ENCODE data around the gene TCHHL1. TPM values are rescaled to one million over a fixed set of nuclear protein-coding genes. Genes with fewer than 3 reads are reported as not detected.

The TCHHL1 gene
- total and polyA plus RNA-seq, 8 donors = 0.18 TPM; not detected in 7

- intact Hi-C loops (cut with DNase I; ENCODE audit: low total_unique reads) = no loop called here
- peak; percentile 93 to 96 for DNase-seq
- Histone ChIP-seq H3K4me3 (peak within 1 kb of the TSS; percentile 56 to 74 (median 61)), H3K27me3 (no peaks in the 10 kb centered on the region), H3K9me3 (no peaks in the 10 kb centered on the region), H3K27ac (peak within 1 kb of the TSS; percentile 93 to 99 (median 95)), H3K36me3 (peaks cover 22 to 27% (median 23%) of the 10 kb centered on the region in 4 donors), H3K4me1 (peaks cover 26 to 69% (median 46%) of the 10 kb centered on the region in 4 donors)
- TF ChIP-seq POLR2A (IDR thresholded peaks at IDR 0.05) (peak in 2 of 4 donors; percentile 79 to 82), CTCF (IDR thresholded peaks at IDR 0.05) (no peak), POLR2AphosphoS5 (IDR thresholded peaks at IDR 0.05) (peak; percentile 68 to 98 (median 95)), EP300 (IDR thresholded peaks at IDR 0.05) (no peak)
- WGBS, 5 donors = 0 to 1% (median 1%) methylated on average over 52 to 53 of the region's 53 CpGs
Observed at GRCh38 chr1:152036267-152037216, 52.3 kb downstream of the TCHHL1 start, which contains the start of gene S100A11. Gene S100A11, minus strand, starts transcription at chr1:152037004. Its CDS starts 89 bp downstream, at chr1:152036915.

- peak in 1 of 2 donors; percentile 77 for DNase-seq
- no peak for TF ChIP-seq CTCF (IDR thresholded peaks at IDR 0.05)
- no peak for TF ChIP-seq EP300 (IDR thresholded peaks at IDR 0.05)
- no peak for TF ChIP-seq POLR2AphosphoS5 (IDR thresholded peaks at IDR 0.05)
- TF ChIP-seq POLR2A (IDR thresholded peaks at IDR 0.05) = no peak
- 3 to 13% (median 7%) methylated on average over 17 of the region's 17 CpGs for WGBS, 5 donors
- Histone ChIP-seq H3K27me3 (no peaks in the 10 kb centered on the region), H3K36me3 (peaks cover 24 to 36% (median 32%) of the 10 kb centered on the region in 4 donors), H3K27ac (peak overlapping the region; percentile 93 to 99 (median 95)), H3K9me3 (no peaks in the 10 kb centered on the region), H3K4me1 (peaks cover 26 to 69% (median 46%) of the 10 kb centered on the region in 4 donors), H3K4me3 (peak overlapping the region; percentile 56 to 74 (median 61))
- intact Hi-C loops (cut with DNase I; ENCODE audit: low total_unique reads) = no loop called here
Observed at GRCh38 chr1:152035539-152036266, 53.2 kb downstream of the TCHHL1 start.

- H3K4me1 ChIP-seq = peaks cover 26 to 65% (median 46%) of the 10 kb centered on the region in 4 donors
- intact Hi-C loops (cut with DNase I; ENCODE audit: low total_unique reads) = no loop called here
- 3 to 13% (median 5%) methylated on average over 8 of the region's 8 CpGs for WGBS, 5 donors
- peak; percentile 61 to 88 for DNase-seq
- H3K27ac ChIP-seq = peak overlapping the region; percentile 83 to 99 (median 95)
- peak overlapping the region; percentile 56 to 74 (median 61) for H3K4me3 ChIP-seq
- no peaks in the 10 kb centered on the region for H3K27me3 ChIP-seq
- no peaks in the 10 kb centered on the region for H3K9me3 ChIP-seq
- TF ChIP-seq CTCF (IDR thresholded peaks at IDR 0.05) (peak in 4 of 7 experiments; percentile 54 to 79 (median 58)), POLR2AphosphoS5 (IDR thresholded peaks at IDR 0.05) (peak in 2 of 3 donors; percentile 4 to 44), EP300 (IDR thresholded peaks at IDR 0.05) (no peak)
- peaks cover 24 to 44% (median 36%) of the 10 kb centered on the region in 4 donors for H3K36me3 ChIP-seq
Observed at GRCh38 chr1:152034654-152035538, 54.0 kb downstream of the TCHHL1 start.
